OCI-LY7 (cell line): ENCODE data around the gene IQSEC2. TPM values are rescaled to one million over a fixed set of nuclear protein-coding genes. Genes with fewer than 3 reads are reported as not detected.

ENCODE experiments used
- BruUV-seq: library from RNA; stranded (reverse); fragments of 400-500 nt; replicated peaks from 2 replicates; lab custom pipeline; 2021; lab: Mats Ljungman, UMichigan
- CTCF ChIA-PET: fragments of 300-600 bp; sonication (Branson Sonifier 250); formaldehyde crosslinking; loops from one replicate; lab custom pipeline; 2022; ENCODE audit warnings: antibody characterized with exemption; ENCODE audit not compliant: unreplicated experiment; lab: Charles Lee
- POLR2A ChIA-PET: fragments of 300-600 bp; sonication (Branson Sonifier 250); formaldehyde crosslinking; loops from one replicate; lab custom pipeline; 2022; ENCODE audit warnings: antibody characterized with exemption; lab: Charles Lee
- DNase-seq: peaks from one replicate; pipeline ENCODE4 v3.0.0-alpha.2; 2015; ENCODE audit warnings: low spot score
- H2AFZ ChIP-seq: fragments of 200-600 bp; sonication (generic), shearing (Covaris generic); 2 replicates; pipeline ENCODE4 v1.6.1; 2014; ENCODE audit warnings: mild to moderate bottlenecking, antibody characterized with exemption, low read length, moderate library complexity
- H3K27ac ChIP-seq: fragments of 200-600 bp; sonication (generic); 2 replicates; pipeline ENCODE4 v1.5.1; 2014; ENCODE audit warnings: mixed run types, low read depth, mild to moderate bottlenecking, moderate library complexity, low read length, inconsistent platforms; ENCODE audit not compliant: poor library complexity, severe bottlenecking
- H3K36me3 ChIP-seq: fragments of 200-600 bp; sonication (generic); 2 replicates; pipeline ENCODE4 v1.6.1; 2014; ENCODE audit warnings: mild to moderate bottlenecking, antibody characterized with exemption, low read length, moderate library complexity, mixed read lengths; ENCODE audit not compliant: insufficient read depth
- H3K4me1 ChIP-seq: fragments of 200-600 bp; sonication (generic); 2 replicates; pipeline ENCODE4 v1.5.1; 2014; ENCODE audit warnings: mild to moderate bottlenecking, low read length; ENCODE audit not compliant: insufficient read depth, poor library complexity, severe bottlenecking
- H3K4me2 ChIP-seq: fragments of 200-600 bp; sonication (generic); 2 replicates; pipeline ENCODE4 v1.6.1; 2014; ENCODE audit warnings: mild to moderate bottlenecking, low read length
- H3K4me3 ChIP-seq: fragments of 200-600 bp; sonication (generic); 2 replicates; pipeline ENCODE4 v1.5.1; 2014; ENCODE audit warnings: mild to moderate bottlenecking, low read depth, low read length; ENCODE audit not compliant: poor library complexity, severe bottlenecking
- H3K79me2 ChIP-seq: fragments of 200-600 bp; sonication (generic); 2 replicates; pipeline ENCODE4 v1.6.1; 2016; ENCODE audit warnings: low read depth, mild to moderate bottlenecking, low read length, moderate library complexity, mixed read lengths; ENCODE audit not compliant: insufficient read depth
- H3K9me2 ChIP-seq: fragments of 200-600 bp; sonication (generic); 2 replicates; pipeline ENCODE4 v1.6.1; 2016; ENCODE audit warnings: mild to moderate bottlenecking, low read length, mixed read lengths; ENCODE audit not compliant: insufficient read depth
- H3K9me3 ChIP-seq: fragments of 200-600 bp; sonication (generic); 2 replicates; pipeline ENCODE4 v1.6.1; 2014; ENCODE audit warnings: mild to moderate bottlenecking, mixed run types, low read length, mixed read lengths
- H4K20me1 ChIP-seq: fragments of 200-600 bp; sonication (generic); 2 replicates; pipeline ENCODE4 v1.6.1; 2014; ENCODE audit warnings: mild to moderate bottlenecking, antibody characterized with exemption, low read length, moderate library complexity, mixed read lengths; ENCODE audit not compliant: insufficient read depth
- CTCF ChIP-seq: fragments of 200-600 bp; sonication (generic); conservative IDR thresholded peaks from 2 replicates; pipeline ENCODE4 v1.5.1; 2014; ENCODE audit warnings: mild to moderate bottlenecking, antibody characterized with exemption, low read length, moderate library complexity, mixed read lengths
- EZH2phosphoT487 ChIP-seq: fragments of 200-600 bp; sonication (generic); IDR thresholded peaks from 2 replicates; pipeline ENCODE4 v1.6.1; 2018; ENCODE audit warnings: low read depth, borderline replicate concordance, mild to moderate bottlenecking, mixed run types, antibody characterized with exemption, low read length, moderate library complexity, mixed read lengths
- intact Hi-C: fragments of 100-400 bp; cut with micrococcal nuclease; formaldehyde crosslinking; loops from one replicate; pipeline ENCODE4 v1.10.0; 2022; ENCODE audit not compliant: unreplicated experiment
- total RNA-seq, 2 experiments: library from RNA; depleted of rRNA in 1 of 2; stranded (reverse); fragments of >200 nt in 1 of 2; shearing (Covaris generic) in 1 of 2; gene quantifications; 2 replicates each; pipeline ENCODE4 v1.2.3, GENCODE V29; 2014 to 2022

IQSEC2 gene
- total RNA-seq, 2 experiments from 2014 or later, result not detected

GRCh38 chrX:53284684-53285447 lies 3.5 kb upstream of the IQSEC2 start:
- BruUV-seq, result no TSS peak
- no peaks in the 10 kb centered on the region for H4K20me1 ChIP-seq
- no peaks in the 10 kb centered on the region for H3K36me3 ChIP-seq
- H3K9me2 ChIP-seq, result no peaks in the 10 kb centered on the region
- H3K9me3 ChIP-seq, result no peaks in the 10 kb centered on the region
- H3K79me2 ChIP-seq, result no peaks in the 10 kb centered on the region
- TF ChIP-seq EZH2phosphoT487, result no peak
- TF ChIP-seq CTCF, result peak; percentile 77
- H3K4me2 ChIP-seq, result no peak overlapping the region
- POLR2A ChIA-PET, result no interaction called here
- CTCF ChIA-PET, result interaction anchor here (0.8 kb wide), 1 partner anchor 28 kb away, joined by 5 read pairs; no protein-coding TSS in a partner anchor
- no peak overlapping the region for H2AFZ ChIP-seq
- H3K4me1 ChIP-seq, result peaks cover 9% of the 10 kb centered on the region
- DNase-seq, result peak; percentile 39
- intact Hi-C loops, result no loop called here
- no peak overlapping the region for H3K27ac ChIP-seq
- H3K4me3 ChIP-seq, result no peak overlapping the region

GRCh38 chrX:53283567-53283966 lies 2.2 kb upstream of the IQSEC2 start:
- ChIA-PET CTCF (no interaction called here), POLR2A (no interaction called here)
- Histone ChIP-seq H3K36me3 (no peaks in the 10 kb centered on the region), H3K9me2 (no peaks in the 10 kb centered on the region), H3K4me3 (no peak overlapping the region), H3K4me1 (peaks cover 9% of the 10 kb centered on the region), H2AFZ (no peak overlapping the region), H3K79me2 (no peaks in the 10 kb centered on the region), H3K9me3 (no peaks in the 10 kb centered on the region), H4K20me1 (no peaks in the 10 kb centered on the region), H3K27ac (no peak overlapping the region), H3K4me2 (no peak overlapping the region)
- intact Hi-C loops, result no loop called here
- no peak for TF ChIP-seq EZH2phosphoT487
- TF ChIP-seq CTCF, result no peak
- BruUV-seq, result no TSS peak
- no peak for DNase-seq

- BruUV-seq, result no TSS peak
- no peak for DNase-seq
- Histone ChIP-seq H3K9me3 (no peaks in the 10 kb centered on the region), H3K4me2 (no peak overlapping the region), H3K27ac (no peak overlapping the region), H3K79me2 (no peaks in the 10 kb centered on the region), H4K20me1 (no peaks in the 10 kb centered on the region), H3K9me2 (no peaks in the 10 kb centered on the region), H3K4me3 (no peak overlapping the region), H3K4me1 (peaks cover 9% of the 10 kb centered on the region), H3K36me3 (no peaks in the 10 kb centered on the region), H2AFZ (no peak overlapping the region)
- CTCF ChIA-PET, result no interaction called here
- intact Hi-C loops, result no loop called here
- no peak for TF ChIP-seq EZH2phosphoT487
- no peak for TF ChIP-seq CTCF
- POLR2A ChIA-PET, result no interaction called here
These were observed 1.7 kb upstream of the IQSEC2 start for GRCh38 chrX:53283099-53283498.
